Liver (tissue), 9 donors: ENCODE results near the gene KRT4. TPM values are rescaled to one million over a fixed set of nuclear protein-coding genes. Genes with fewer than 3 reads are reported as not detected.

Experiments used
- DNase-seq: peaks from one replicate; pipeline ENCODE4 v3.0.0-alpha.2; 2017; ENCODE audit warnings: low spot score
- H3K27ac ChIP-seq, 2 donors: one replicate each; pipeline ENCODE4 v1.7.0; 2013; ENCODE audit warnings: inconsistent platforms in 2 of 2, low read length in 2 of 2, control low read depth in 1 of 2, low read depth in 1 of 2, mild to moderate bottlenecking in 1 of 2
- H3K27me3 ChIP-seq, 4 donors: one replicate each; pipeline versions ENCODE4 v1.6.1 to v1.7.0; 2013; ENCODE audit warnings: low read length in 3 of 4, inconsistent platforms in 1 of 4, mild to moderate bottlenecking in 1 of 4, moderate library complexity in 1 of 4; ENCODE audit not compliant: control insufficient read depth in 4 of 4, insufficient read depth in 4 of 4
- H3K36me3 ChIP-seq, 4 donors: one replicate each; pipeline versions ENCODE4 v1.6.1 to v1.7.0; 2013; ENCODE audit warnings: low read length in 3 of 4, mild to moderate bottlenecking in 3 of 4, low read depth in 1 of 4, moderate library complexity in 1 of 4; ENCODE audit not compliant: control insufficient read depth in 4 of 4, insufficient read depth in 3 of 4
- H3K4me1 ChIP-seq, 4 donors: one replicate each; pipeline versions ENCODE4 v1.6.1 to v1.7.0; 2013; ENCODE audit warnings: low read length in 3 of 4, mild to moderate bottlenecking in 3 of 4, moderate library complexity in 1 of 4; ENCODE audit not compliant: control insufficient read depth in 4 of 4, insufficient read depth in 4 of 4
- H3K4me3 ChIP-seq, 3 donors: one replicate each; pipeline versions ENCODE4 v1.6.1 to v1.7.0; 2013; ENCODE audit warnings: low read length in 3 of 3, control low read depth in 1 of 3, low read depth in 1 of 3, mild to moderate bottlenecking in 1 of 3
- H3K9ac ChIP-seq, 2 donors: one replicate each; pipeline ENCODE4 v1.7.0; 2013; ENCODE audit warnings: low read length in 2 of 2, mild to moderate bottlenecking in 2 of 2, moderate library complexity in 2 of 2, control low read depth in 1 of 2, low read depth in 1 of 2
- H3K9me3 ChIP-seq, 4 donors: one replicate each; pipeline versions ENCODE4 v1.6.1 to v1.7.0; 2013; ENCODE audit warnings: low read length in 3 of 4; ENCODE audit not compliant: control insufficient read depth in 4 of 4
- CTCF ChIP-seq: fragments of 150-350 bp; IDR thresholded peaks from 2 replicates; pipeline ENCODE4 v1.5.1; 2017; ENCODE audit warnings: improper control_type of control experiment, low read depth, low read length; ENCODE audit not compliant: missing input control
- EGR1 ChIP-seq, 2 donors: IDR thresholded peaks; 2 replicates each; pipeline ENCODE4 v1.6.1; 2016 to 2018; ENCODE audit warnings: antibody characterized with exemption in 2 of 2, low read depth in 2 of 2
- FOXA1 ChIP-seq: IDR thresholded peaks from 2 replicates; pipeline ENCODE4 v1.6.1; 2016; ENCODE audit warnings: antibody characterized with exemption
- FOXA2 ChIP-seq: IDR thresholded peaks from 2 replicates; pipeline ENCODE4 v1.6.1; 2016; ENCODE audit warnings: antibody characterized with exemption
- GABPA ChIP-seq, 2 donors: IDR thresholded peaks in 1 of 2; conservative IDR thresholded peaks in 1 of 2; 2 replicates each; pipeline ENCODE4 v1.6.1; 2016; ENCODE audit warnings: antibody characterized with exemption in 2 of 2, mild to moderate bottlenecking in 1 of 2, moderate library complexity in 1 of 2
- HNF4G ChIP-seq: IDR thresholded peaks from 2 replicates; pipeline ENCODE4 v1.6.1; 2016; ENCODE audit warnings: antibody characterized with exemption
- MAX ChIP-seq: IDR thresholded peaks from 2 replicates; pipeline ENCODE4 v1.6.1; 2016; ENCODE audit warnings: antibody characterized with exemption
- NR2F2 ChIP-seq: IDR thresholded peaks from 2 replicates; pipeline ENCODE4 v1.6.1; 2016; ENCODE audit warnings: antibody characterized with exemption
- RAD21 ChIP-seq, 2 donors: IDR thresholded peaks; 2 replicates each; pipeline ENCODE4 v1.6.1; 2016; ENCODE audit warnings: antibody characterized with exemption in 2 of 2, mild to moderate bottlenecking in 2 of 2
- REST ChIP-seq: IDR thresholded peaks from 2 replicates; pipeline ENCODE4 v1.6.1; 2016; ENCODE audit warnings: antibody characterized with exemption, mild to moderate bottlenecking
- RXRA ChIP-seq, 2 donors: IDR thresholded peaks; 2 replicates each; pipeline ENCODE4 v1.6.1; 2017 to 2018; ENCODE audit warnings: antibody characterized with exemption in 2 of 2, mild to moderate bottlenecking in 1 of 2
- SP1 ChIP-seq: IDR thresholded peaks from 2 replicates; pipeline ENCODE4 v1.6.1; 2018; ENCODE audit warnings: antibody characterized with exemption, mild to moderate bottlenecking
- TAF1 ChIP-seq: conservative IDR thresholded peaks from 2 replicates; pipeline ENCODE4 v1.6.1; 2016; ENCODE audit warnings: antibody characterized with exemption, mild to moderate bottlenecking
- YY1 ChIP-seq: IDR thresholded peaks from 2 replicates; pipeline ENCODE4 v1.6.1; 2016; ENCODE audit warnings: antibody characterized with exemption, mild to moderate bottlenecking
- ZBTB33 ChIP-seq: IDR thresholded peaks from 2 replicates; pipeline ENCODE4 v1.6.1; 2016; ENCODE audit warnings: antibody characterized with exemption
- WGBS: extraction: QIAGEN DNeasy Blood & Tissue Kit; methylation state at CpG from one replicate; pipeline ENCODE4 v1.1.7; 2013; 5-methylcytosine and 5-hydroxymethylcytosine counted together
- polyA plus RNA-seq, 2 donors: library from polyadenylated mRNA; stranded (reverse) in 1 of 2; unstranded in 1 of 2; fragments of 200-250 nt in 1 of 2; fragments of >200 nt in 1 of 2; fragmentation: Nextera tagmentation in 1 of 2; extraction: Ambion mirVana in 1 of 2; gene quantifications; one replicate each; pipeline versions ENCODE4 v1.2.1 to v1.2.3, GENCODE V29; 2013 to 2015
- total RNA-seq, 2 donors: library from RNA; depleted of rRNA; stranded (reverse); fragments of >200 nt; gene quantifications; one replicate each; pipeline ENCODE4 v1.2.3, GENCODE V29; 2014
- donor health status: healthy.
- donor health status: healthy.
- donor health status: healthy.
- donor health status: healthy.
- donor health status: healthy.

KRT4 gene
- total and polyA plus RNA-seq, 4 donors: 0.05 to 0.23 TPM; not detected in 2

GRCh38 chr12:52826611-52827498 lies 12.9 kb upstream of the KRT4 start:
- no peak overlapping the region for H3K9ac ChIP-seq
- H3K27me3 ChIP-seq: no peaks in the 10 kb centered on the region
- no peak for DNase-seq
- 88% methylated on average over 11 of the region's 11 CpGs for WGBS
- no peaks in the 10 kb centered on the region for H3K4me1 ChIP-seq
- H3K36me3 ChIP-seq: no peaks in the 10 kb centered on the region
- no peak for TF ChIP-seq CTCF
- no peak for TF ChIP-seq MAX
- no peak for TF ChIP-seq YY1
- no peak for TF ChIP-seq ZBTB33
- TF ChIP-seq RXRA (IDR thresholded peaks at IDR 0.05): no peak
- TF ChIP-seq FOXA2: no peak
- no peak for TF ChIP-seq FOXA1
- no peak for TF ChIP-seq HNF4G
- TF ChIP-seq RAD21 (IDR thresholded peaks at IDR 0.05): no peak
- TF ChIP-seq EGR1 (IDR thresholded peaks at IDR 0.05; ENCODE audit: low read depth in 2 of 2): no peak
- TF ChIP-seq GABPA (IDR thresholded peaks at IDR 0.05 in 1 of 2, conservative IDR thresholded peaks at IDR 0.05 in 1 of 2): no peak
- no peak for TF ChIP-seq TAF1
- no peak for TF ChIP-seq NR2F2
- no peak for TF ChIP-seq SP1
- no peak for TF ChIP-seq REST
- no peak overlapping the region for H3K27ac ChIP-seq
- no peaks in the 10 kb centered on the region for H3K9me3 ChIP-seq
- no peak overlapping the region for H3K4me3 ChIP-seq

- no peak for DNase-seq
- WGBS: 71% methylated on average over 4 of the region's 4 CpGs
- H3K9me3 ChIP-seq: no peaks in the 10 kb centered on the region
- TF ChIP-seq FOXA2 (no peak), REST (no peak), NR2F2 (no peak), CTCF (no peak)
These were observed 12.0 kb upstream of the KRT4 start for GRCh38 chr12:52825961-52826360.

More at GRCh38 chr12:52825961-52826360, 12.0 kb upstream of the KRT4 start:
- no peaks in the 10 kb centered on the region for H3K36me3 ChIP-seq
- no peaks in the 10 kb centered on the region for H3K4me1 ChIP-seq
- H3K27me3 ChIP-seq: no peaks in the 10 kb centered on the region
- H3K27ac ChIP-seq: no peak overlapping the region
- H3K9ac ChIP-seq: no peak overlapping the region
- no peak overlapping the region for H3K4me3 ChIP-seq
